Measurements from ENCODE around the gene PC.

GRCh38 chr11:66912911-66913310 lies 45.3 kb downstream of the PC start:
- TF ChIP-seq CTCF (IDR thresholded peaks at IDR 0.05 in 4 of 5, conservative IDR thresholded peaks at IDR 0.05 in 1 of 5) (no peak), POLR2A (IDR thresholded peaks at IDR 0.05) (no peak)

All from gastrocnemius medialis (tissue), 4 donors.